Osteoblast (primary cell): ENCODE data around the gene IL36G. TPM values are rescaled to one million over a fixed set of nuclear protein-coding genes. Genes with fewer than 3 reads are reported as not detected.

ENCODE experiments used
- DNase-seq: peaks from one replicate; pipeline ENCODE4 v3.0.0; 2011; ENCODE audit warnings: low spot score, mixed read lengths; ENCODE audit not compliant: insufficient read length; ENCODE audit errors: missing footprints
- H2AFZ ChIP-seq: 2 replicates; pipeline ENCODE4 v1.6.0; 2011; ENCODE audit warnings: mild to moderate bottlenecking, low read length
- H3K27ac ChIP-seq: 2 replicates; pipeline ENCODE4 v1.5.1; 2011; ENCODE audit warnings: mild to moderate bottlenecking, low read depth, low read length, moderate library complexity
- H3K27me3 ChIP-seq: 2 replicates; pipeline ENCODE4 v1.6.0; 2012; ENCODE audit warnings: mild to moderate bottlenecking, control low read depth, inconsistent platforms, low read length, moderate library complexity; ENCODE audit not compliant: insufficient read depth
- H3K36me3 ChIP-seq: 2 replicates; pipeline ENCODE4 v1.5.1; 2011; ENCODE audit warnings: mild to moderate bottlenecking, low read length, control low read depth, moderate library complexity; ENCODE audit not compliant: insufficient read depth
- H3K4me1 ChIP-seq: 2 replicates; pipeline ENCODE4 v1.5.1; 2011; ENCODE audit warnings: mild to moderate bottlenecking, low read length, control low read depth, moderate library complexity; ENCODE audit not compliant: insufficient read depth
- H3K4me2 ChIP-seq: 2 replicates; pipeline ENCODE4 v1.6.0; 2011; ENCODE audit warnings: mild to moderate bottlenecking, low read length; ENCODE audit not compliant: insufficient read depth
- H3K4me3 ChIP-seq: fragments of 200-600 bp; sonication (generic); 3 replicates; pipeline ENCODE4 v1.5.1; 2012; ENCODE audit warnings: mild to moderate bottlenecking, low read length, inconsistent platforms; ENCODE audit not compliant: insufficient read depth
- H3K79me2 ChIP-seq: 2 replicates; pipeline ENCODE4 v1.6.0; 2012; ENCODE audit warnings: mild to moderate bottlenecking, low read length, control low read depth, inconsistent platforms; ENCODE audit not compliant: insufficient read depth
- H3K9me3 ChIP-seq: 2 replicates; pipeline ENCODE4 v1.5.1; 2011; ENCODE audit warnings: low read depth, low read length, control low read depth
- H4K20me1 ChIP-seq: 2 replicates; pipeline ENCODE4 v1.6.0; 2012; ENCODE audit warnings: mild to moderate bottlenecking, low read length, control low read depth; ENCODE audit not compliant: insufficient read depth
- CTCF ChIP-seq: IDR thresholded peaks from 2 replicates; pipeline ENCODE4 v1.5.1; 2011; ENCODE audit warnings: mild to moderate bottlenecking, low read depth, low read length, moderate library complexity; ENCODE audit errors: extremely low read depth
- total RNA-seq: library from RNA; depleted of rRNA; stranded (reverse); fragments of >200 nt; gene quantifications from 2 replicates; pipeline ENCODE4 v1.2.3, GENCODE V29; 2012

The IL36G gene
- total RNA-seq, 1 donor = not detected

DNA sequence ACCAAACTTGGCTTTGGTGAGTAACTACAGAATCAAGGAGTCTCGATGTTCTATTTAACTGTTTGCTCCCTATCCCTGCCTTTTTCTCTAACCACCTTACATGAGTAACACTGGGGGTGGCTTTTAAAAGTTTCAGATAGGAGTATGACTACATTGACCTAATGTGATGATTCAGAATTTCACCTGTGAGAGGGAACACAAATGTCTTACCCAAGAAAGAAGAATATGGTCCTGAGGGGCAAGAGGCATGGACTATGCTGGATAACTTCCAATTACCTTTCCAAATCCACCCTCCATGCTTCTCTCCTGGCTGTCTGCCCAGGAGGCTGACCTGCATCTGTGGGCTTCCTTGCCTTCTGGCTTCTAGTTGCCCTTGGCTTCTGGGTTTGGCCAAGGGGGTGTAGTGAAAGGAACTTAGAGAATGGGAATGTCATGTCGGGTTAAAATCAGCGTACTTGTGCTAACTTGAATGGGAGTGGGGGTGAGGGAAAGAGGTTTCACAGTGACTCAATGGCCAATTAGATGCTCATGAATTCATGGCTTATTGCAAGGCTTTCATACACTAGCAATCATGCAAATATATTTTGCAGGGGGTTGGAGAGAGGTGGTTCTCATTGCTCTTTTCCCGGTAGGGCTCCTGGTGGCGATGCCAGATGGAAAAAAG, 5.3 kb upstream of the IL36G start:
- Histone ChIP-seq H3K27ac (no peak overlapping the region), H3K4me3 (no peak overlapping the region), H3K27me3 (peaks cover 40% of the 10 kb centered on the region), H4K20me1 (no peaks in the 10 kb centered on the region), H3K4me1 (no peaks in the 10 kb centered on the region), H3K36me3 (no peaks in the 10 kb centered on the region), H2AFZ (no peak overlapping the region), H3K79me2 (no peaks in the 10 kb centered on the region), H3K9me3 (no peaks in the 10 kb centered on the region), H3K4me2 (no peak overlapping the region)
- DNase-seq = no peak
- no peak for TF ChIP-seq CTCF

GRCh38 chr2:112973156-112973555, 4.7 kb upstream of the IL36G start:
- DNase-seq = no peak
- H3K27ac ChIP-seq = no peak overlapping the region
- H3K36me3 ChIP-seq = no peaks in the 10 kb centered on the region
- H2AFZ ChIP-seq = no peak overlapping the region
- no peak overlapping the region for H3K4me3 ChIP-seq
- no peak for TF ChIP-seq CTCF
- no peaks in the 10 kb centered on the region for H3K79me2 ChIP-seq
- no peak overlapping the region for H3K4me2 ChIP-seq
- H3K27me3 ChIP-seq = peaks cover 41% of the 10 kb centered on the region
- no peaks in the 10 kb centered on the region for H4K20me1 ChIP-seq
- no peaks in the 10 kb centered on the region for H3K9me3 ChIP-seq
- H3K4me1 ChIP-seq = no peaks in the 10 kb centered on the region

DNA sequence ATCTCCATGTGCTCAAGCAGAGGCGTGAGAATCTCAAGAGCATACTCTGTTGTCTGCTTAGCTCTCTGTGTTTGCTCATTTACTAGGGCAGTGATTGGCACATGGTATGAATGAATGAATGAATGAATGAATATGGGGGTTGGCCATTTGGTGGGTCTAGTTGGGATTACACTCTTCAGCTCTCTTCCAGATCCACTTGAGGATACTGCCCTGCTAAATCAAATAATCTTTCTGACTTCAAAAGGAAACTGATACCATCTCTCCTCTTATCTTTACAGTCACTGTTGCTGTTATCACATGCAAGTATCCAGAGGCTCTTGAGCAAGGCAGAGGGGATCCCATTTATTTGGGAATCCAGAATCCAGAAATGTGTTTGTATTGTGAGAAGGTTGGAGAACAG, 1.9 kb downstream of the IL36G start:
- no peaks in the 10 kb centered on the region for H3K4me1 ChIP-seq
- no peaks in the 10 kb centered on the region for H3K9me3 ChIP-seq
- H3K4me3 ChIP-seq = no peak overlapping the region
- H3K4me2 ChIP-seq = no peak overlapping the region
- H4K20me1 ChIP-seq = no peaks in the 10 kb centered on the region
- H2AFZ ChIP-seq = no peak overlapping the region
- TF ChIP-seq CTCF = no peak
- no peaks in the 10 kb centered on the region for H3K79me2 ChIP-seq
- H3K36me3 ChIP-seq = no peaks in the 10 kb centered on the region
- no peak for DNase-seq
- H3K27me3 ChIP-seq = peaks cover 56% of the 10 kb centered on the region
- no peak overlapping the region for H3K27ac ChIP-seq

DNA sequence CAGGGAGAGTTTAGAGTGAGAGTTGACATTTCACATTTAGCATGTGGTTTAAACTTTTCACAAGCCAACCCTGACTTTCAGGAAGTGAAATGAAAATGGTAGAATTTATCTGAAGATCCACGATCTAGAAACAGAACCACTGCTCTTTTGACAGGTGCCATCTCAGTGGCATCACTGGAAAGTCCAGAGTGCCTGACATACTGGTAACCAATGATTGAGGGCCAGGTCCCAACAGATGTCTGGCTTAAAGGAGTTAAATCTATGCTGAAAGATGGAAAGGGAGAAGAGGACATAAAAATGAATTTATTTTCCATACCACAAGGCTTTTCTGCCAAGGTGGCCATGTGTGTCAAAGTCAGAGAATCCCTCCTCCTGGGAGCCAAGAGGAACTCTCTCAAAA, 2.7 kb downstream of the IL36G start:
- no peaks in the 10 kb centered on the region for H3K4me1 ChIP-seq
- H3K27me3 ChIP-seq = peaks cover 51% of the 10 kb centered on the region
- H4K20me1 ChIP-seq = no peaks in the 10 kb centered on the region
- H2AFZ ChIP-seq = no peak overlapping the region
- TF ChIP-seq CTCF = no peak
- no peaks in the 10 kb centered on the region for H3K79me2 ChIP-seq
- no peak overlapping the region for H3K27ac ChIP-seq
- DNase-seq = no peak
- no peak overlapping the region for H3K4me3 ChIP-seq
- H3K9me3 ChIP-seq = no peaks in the 10 kb centered on the region
- no peak overlapping the region for H3K4me2 ChIP-seq
- H3K36me3 ChIP-seq = no peaks in the 10 kb centered on the region
